Activated CD8-positive, alpha-beta memory T cell treated with anti-CD3 and anti-CD28 coated beads, Interleukin-2, amount 50 U/mL, for 24 hours (primary cell): ENCODE measurements around the gene ALG1.

Experiments used
- DNase-seq: peaks from one replicate; pipeline ENCODE4 v3.0.0-alpha.2; 2020; ENCODE audit errors: extremely low read depth

Gene ALG1

GRCh38 chr16:5045499-5046115 lies 26.0 kb upstream of the ALG1 start:
- no peak for DNase-seq

GRCh38 chr16:5046914-5047313 lies 24.7 kb upstream of the ALG1 start:
- DNase-seq: no peak

GRCh38 chr16:5054876-5055865 lies 16.5 kb upstream of the ALG1 start:
- no peak for DNase-seq

- no peak for DNase-seq
Measured at GRCh38 chr16:5056352-5056751, 15.3 kb upstream of the ALG1 start.

- DNase-seq: no peak
Measured at GRCh38 chr16:5058476-5058875, 13.2 kb upstream of the ALG1 start.

GRCh38 chr16:5059386-5060072 lies 12.1 kb upstream of the ALG1 start:
- no peak for DNase-seq

- no peak for DNase-seq
Measured at GRCh38 chr16:5060073-5060641, 11.5 kb upstream of the ALG1 start.

- no peak for DNase-seq
Measured at GRCh38 chr16:5062051-5062450, 9.6 kb upstream of the ALG1 start.

GRCh38 chr16:5062790-5063765 lies 8.6 kb upstream of the ALG1 start:
- no peak for DNase-seq

- DNase-seq: no peak
Measured at GRCh38 chr16:5064915-5065314, 6.7 kb upstream of the ALG1 start.

GRCh38 chr16:5065326-5065725 lies 6.3 kb upstream of the ALG1 start:
- DNase-seq: no peak

GRCh38 chr16:5065813-5066212 lies 5.8 kb upstream of the ALG1 start, which contains the start of gene C16orf89:
Gene C16orf89 (minus strand): TSS chr16:5065956. CDS start chr16:5065908, 48 bp downstream.
- DNase-seq: no peak

GRCh38 chr16:5066511-5066910 lies 5.1 kb upstream of the ALG1 start:
- no peak for DNase-seq

- DNase-seq: no peak
Measured at GRCh38 chr16:5069048-5069447, 2.6 kb upstream of the ALG1 start.

GRCh38 chr16:5069854-5070253 lies 1.8 kb upstream of the ALG1 start:
- no peak for DNase-seq

GRCh38 chr16:5070431-5071186 lies 1.0 kb upstream of the ALG1 start:
- DNase-seq: no peak

GRCh38 chr16:5071341-5071680 lies 332 bp upstream of the ALG1 start:
- no peak for DNase-seq

GRCh38 chr16:5072334-5073278 lies 963 bp downstream of the ALG1 start:
- DNase-seq: no peak

GRCh38 chr16:5073279-5073629 lies 1.6 kb downstream of the ALG1 start:
- no peak for DNase-seq
